H9 (cell line): ENCODE results near the gene DAPL1. TPM values are rescaled to one million over a fixed set of nuclear protein-coding genes. Genes with fewer than 3 reads are reported as not detected.

Experiments
- DNase-seq: peaks from one replicate; pipeline ENCODE4 v3.0.0-alpha.2; 2017
- H2AFZ ChIP-seq: one replicate; pipeline ENCODE4 v1.6.1; 2013; ENCODE audit warnings: mild to moderate bottlenecking, low read length, control low read depth, moderate library complexity
- H2AK5ac ChIP-seq: 2 replicates; pipeline ENCODE4 v1.6.1; 2013; ENCODE audit warnings: low read length, control low read depth, mixed read lengths; ENCODE audit not compliant: insufficient read length
- H2BK120ac ChIP-seq: one replicate; pipeline ENCODE4 v1.6.1; 2013; ENCODE audit warnings: low read depth, mild to moderate bottlenecking, low read length, control low read depth, inconsistent platforms; ENCODE audit not compliant: poor library complexity, severe bottlenecking
- H2BK12ac ChIP-seq: 2 replicates; pipeline ENCODE4 v1.6.1; 2013; ENCODE audit warnings: low read length, control low read depth, mixed read lengths, low read depth; ENCODE audit not compliant: insufficient read length
- H2BK15ac ChIP-seq: 2 replicates; pipeline ENCODE4 v1.6.1; 2013; ENCODE audit warnings: low read depth, low read length, control low read depth
- H2BK20ac ChIP-seq: one replicate; pipeline ENCODE4 v1.6.1; 2013; ENCODE audit warnings: low read depth, mild to moderate bottlenecking, low read length, control low read depth, inconsistent platforms; ENCODE audit not compliant: poor library complexity, severe bottlenecking
- H2BK5ac ChIP-seq: 2 replicates; pipeline ENCODE4 v1.6.1; 2013; ENCODE audit warnings: low read length, control low read depth, mixed read lengths; ENCODE audit not compliant: insufficient read length
- H3K14ac ChIP-seq: 2 replicates; pipeline ENCODE4 v1.6.1; 2013; ENCODE audit warnings: low read length, control low read depth; ENCODE audit not compliant: insufficient read depth
- H3K18ac ChIP-seq: 2 replicates; pipeline ENCODE4 v1.6.1; 2013; ENCODE audit warnings: low read depth, mild to moderate bottlenecking, mixed read lengths, low read length, control low read depth; ENCODE audit not compliant: insufficient read length
- H3K23ac ChIP-seq: 2 replicates; pipeline ENCODE4 v1.6.1; 2013; ENCODE audit warnings: low read length, control low read depth, mixed read lengths, low read depth; ENCODE audit not compliant: insufficient read length
- H3K23me2 ChIP-seq: 2 replicates; pipeline ENCODE4 v1.6.1; 2013; ENCODE audit warnings: low read depth, mild to moderate bottlenecking, mixed read lengths, low read length, control low read depth; ENCODE audit not compliant: insufficient read length, poor library complexity, severe bottlenecking
- H3K27ac ChIP-seq: 2 replicates; pipeline ENCODE4 v1.5.1; 2013; ENCODE audit warnings: low read length, control low read depth, mixed read lengths, low read depth; ENCODE audit not compliant: insufficient read length
- H3K27me3 ChIP-seq: 2 replicates; pipeline ENCODE4 v1.6.1; 2013; ENCODE audit warnings: low read length, control low read depth, inconsistent platforms; ENCODE audit not compliant: insufficient read depth
- H3K4ac ChIP-seq: 2 replicates; pipeline ENCODE4 v1.6.1; 2013; ENCODE audit warnings: low read depth, mild to moderate bottlenecking, control low read depth, inconsistent platforms, low read length, moderate library complexity
- H3K4me1 ChIP-seq: 2 replicates; pipeline ENCODE4 v1.6.1; 2013; ENCODE audit warnings: low read length, control low read depth, inconsistent platforms; ENCODE audit not compliant: insufficient read depth
- H3K4me2 ChIP-seq: 2 replicates; pipeline ENCODE4 v1.6.1; 2013; ENCODE audit warnings: low read length, control low read depth, mixed read lengths; ENCODE audit not compliant: insufficient read length, insufficient read depth
- H3K56ac ChIP-seq: 2 replicates; pipeline ENCODE4 v1.6.1; 2013; ENCODE audit warnings: low read depth, mild to moderate bottlenecking, mixed read lengths, low read length, control low read depth; ENCODE audit not compliant: insufficient read length
- H3K79me1 ChIP-seq: 2 replicates; pipeline ENCODE4 v1.6.1; 2013; ENCODE audit warnings: low read depth, mild to moderate bottlenecking, moderate library complexity, low read length, control low read depth, inconsistent platforms; ENCODE audit not compliant: insufficient read depth, poor library complexity, severe bottlenecking
- H3K79me2 ChIP-seq: 2 replicates; pipeline ENCODE4 v1.6.1; 2013; ENCODE audit warnings: low read length, control low read depth, inconsistent platforms; ENCODE audit not compliant: insufficient read depth
- H3K9ac ChIP-seq: 2 replicates; pipeline ENCODE4 v1.6.1; 2013; ENCODE audit warnings: low read length, control low read depth, mixed read lengths; ENCODE audit not compliant: insufficient read length; ENCODE audit errors: extremely low read depth
- H3K9me3 ChIP-seq: one replicate; pipeline ENCODE4 v1.6.1; 2013; ENCODE audit warnings: low read depth, low read length, inconsistent platforms; ENCODE audit not compliant: control insufficient read depth
- H3T11ph ChIP-seq: one replicate; pipeline ENCODE4 v1.6.1; 2013; ENCODE audit warnings: mild to moderate bottlenecking, low read length, control low read depth, inconsistent platforms
- H4K20me1 ChIP-seq: one replicate; pipeline ENCODE4 v1.6.1; 2013; ENCODE audit not compliant: control insufficient read depth, insufficient read length, insufficient read depth
- H4K5ac ChIP-seq: 2 replicates; pipeline ENCODE4 v1.6.1; 2013; ENCODE audit warnings: low read depth, mild to moderate bottlenecking, mixed read lengths, low read length, control low read depth; ENCODE audit not compliant: insufficient read length
- H4K8ac ChIP-seq: replicated peaks from 2 replicates; pipeline ENCODE4 v1.6.1; 2013; ENCODE audit warnings: low read length, control low read depth, mixed read lengths, low read depth; ENCODE audit not compliant: insufficient read length
- H4K91ac ChIP-seq: 2 replicates; pipeline ENCODE4 v1.6.1; 2013; ENCODE audit warnings: low read depth, mild to moderate bottlenecking, moderate library complexity, mixed read lengths, low read length, control low read depth; ENCODE audit not compliant: insufficient read length
- H3K27ac Mint-ChIP-seq, 3 experiments: 2 replicates in 2 of 3; 3 replicates in 1 of 3; pipeline ENCODE4 v1.8.0; 2020 to 2021; ENCODE audit warnings: mixed read lengths in 3 of 3, mild to moderate bottlenecking in 1 of 3, moderate library complexity in 1 of 3
- H3K27me3 Mint-ChIP-seq: 2 replicates; pipeline ENCODE4 v1.8.0; 2021; ENCODE audit warnings: low read depth, mild to moderate bottlenecking, moderate library complexity, mixed read lengths
- H3K36me3 Mint-ChIP-seq, 3 experiments: 2 replicates in 2 of 3; 3 replicates in 1 of 3; pipeline ENCODE4 v1.8.0; 2020 to 2021; ENCODE audit warnings: low read depth in 3 of 3, mixed read lengths in 3 of 3; ENCODE audit not compliant: insufficient read depth in 1 of 3
- H3K4me1 Mint-ChIP-seq, 2 experiments: 2 replicates each; pipeline ENCODE4 v1.8.0; 2020; ENCODE audit warnings: mixed read lengths in 2 of 2
- H3K4me3 Mint-ChIP-seq, 2 experiments: 2 replicates in 1 of 2; 3 replicates in 1 of 2; pipeline ENCODE4 v1.8.0; 2020 to 2021; ENCODE audit warnings: mild to moderate bottlenecking in 2 of 2, mixed read lengths in 2 of 2, moderate library complexity in 1 of 2
- H3K9me3 Mint-ChIP-seq, 2 experiments: 2 replicates in 1 of 2; 3 replicates in 1 of 2; pipeline ENCODE4 v1.8.0; 2020; ENCODE audit warnings: mild to moderate bottlenecking in 2 of 2, mixed read lengths in 2 of 2, moderate library complexity in 1 of 2
- WGBS: extraction: QIAGEN DNeasy Blood & Tissue Kit; methylation state at CpG from one replicate; pipeline ENCODE4 v1.1.7; 2013; ENCODE audit warnings: missing lambda C conversion rate, low lambda C conversion rate, mixed read lengths; ENCODE audit not compliant: insufficient read length; ENCODE audit errors: extremely low coverage; 5-methylcytosine and 5-hydroxymethylcytosine counted together
- total RNA-seq: library from RNA; stranded (reverse); gene quantifications from 2 replicates; pipeline ENCODE4 v1.2.1, GENCODE V29; 2021
- TF ChIP-seq, protein P1 (sequence below): fragments of 200-600 bp; sonication (generic); conservative IDR thresholded peaks from 3 replicates; pipeline ENCODE4 v1.8.0; 2021; ENCODE audit warnings: antibody characterized with exemption, mild to moderate bottlenecking

Gene DAPL1
- total RNA-seq, 1 experiment from 2014 or later: not detected

- Histone ChIP-seq H4K5ac (no peak overlapping the region), H3K23me2 (no peaks in the 10 kb centered on the region), H3K23ac (no peak overlapping the region), H3K9me3 (no peaks in the 10 kb centered on the region), H2AK5ac (no peak overlapping the region), H3K27me3 (no peaks in the 10 kb centered on the region), H3K27ac (no peak overlapping the region), H3K18ac (no peak overlapping the region), H3K4me1 (no peaks in the 10 kb centered on the region; the same call in 1 of the 2 replicates), H2BK15ac (no peak overlapping the region), H3K9ac (no peak overlapping the region), H3K56ac (no peak overlapping the region), H2BK20ac (no peak overlapping the region), H4K8ac (no peak overlapping the region), H2BK5ac (no peak overlapping the region), H4K91ac (no peak overlapping the region), H3K79me2 (no peaks in the 10 kb centered on the region), H4K20me1 (no peaks in the 10 kb centered on the region), H2BK120ac (no peak overlapping the region), H3K14ac (no peak overlapping the region), H3K4ac (no peak overlapping the region), H2BK12ac (no peak overlapping the region), H3K4me2 (no peak overlapping the region), H3K79me1 (no peaks in the 10 kb centered on the region), H2AFZ (no peak overlapping the region), H3T11ph (no peak overlapping the region)
- H3K27ac Mint-ChIP-seq: no peak overlapping the region
- DNase-seq: no peak
- H3K4me1 Mint-ChIP-seq: peaks cover 6 to 9% of the 10 kb centered on the region in 2 experiments
- H3K36me3 Mint-ChIP-seq: no peaks in the 10 kb centered on the region
- TF ChIP-seq, protein P1, sequence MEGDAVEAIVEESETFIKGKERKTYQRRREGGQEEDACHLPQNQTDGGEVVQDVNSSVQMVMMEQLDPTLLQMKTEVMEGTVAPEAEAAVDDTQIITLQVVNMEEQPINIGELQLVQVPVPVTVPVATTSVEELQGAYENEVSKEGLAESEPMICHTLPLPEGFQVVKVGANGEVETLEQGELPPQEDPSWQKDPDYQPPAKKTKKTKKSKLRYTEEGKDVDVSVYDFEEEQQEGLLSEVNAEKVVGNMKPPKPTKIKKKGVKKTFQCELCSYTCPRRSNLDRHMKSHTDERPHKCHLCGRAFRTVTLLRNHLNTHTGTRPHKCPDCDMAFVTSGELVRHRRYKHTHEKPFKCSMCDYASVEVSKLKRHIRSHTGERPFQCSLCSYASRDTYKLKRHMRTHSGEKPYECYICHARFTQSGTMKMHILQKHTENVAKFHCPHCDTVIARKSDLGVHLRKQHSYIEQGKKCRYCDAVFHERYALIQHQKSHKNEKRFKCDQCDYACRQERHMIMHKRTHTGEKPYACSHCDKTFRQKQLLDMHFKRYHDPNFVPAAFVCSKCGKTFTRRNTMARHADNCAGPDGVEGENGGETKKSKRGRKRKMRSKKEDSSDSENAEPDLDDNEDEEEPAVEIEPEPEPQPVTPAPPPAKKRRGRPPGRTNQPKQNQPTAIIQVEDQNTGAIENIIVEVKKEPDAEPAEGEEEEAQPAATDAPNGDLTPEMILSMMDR: no peak
- H3K9me3 Mint-ChIP-seq: no peaks in the 10 kb centered on the region
- no peak overlapping the region for H3K4me3 Mint-ChIP-seq
- H3K27me3 Mint-ChIP-seq: peaks cover 3% of the 10 kb centered on the region
- no CpG with 5 or more reads among the region's 5 CpGs for WGBS
These were observed 20.5 kb downstream of the DAPL1 start for GRCh38 chr2:158815658-158816057.
